H1 (cell line): Measurements from ENCODE around the gene CACNB4. TPM values are rescaled to one million over a fixed set of nuclear protein-coding genes. Genes with fewer than 3 reads are reported as not detected.

Experiments
- CTCF ChIA-PET: fragments of 300-600 bp; sonication (Branson Sonifier 250); formaldehyde crosslinking; loops from one replicate; lab custom pipeline; 2021; ENCODE audit not compliant: partially characterized antibody; lab: Charles Lee
- POLR2A ChIA-PET: fragments of 300-600 bp; sonication (Branson Sonifier 250); formaldehyde crosslinking; loops from one replicate; lab custom pipeline; 2021; ENCODE audit warnings: inconsistent platforms; ENCODE audit not compliant: partially characterized antibody; lab: Charles Lee
- DNase-seq, 2 experiments: peaks; one replicate each; pipeline versions ENCODE4 v3.0.0 to v3.0.0-alpha.2; 2010 to 2022; ENCODE audit warnings: low spot score in 2 of 2, low read depth in 1 of 2, mixed read lengths in 1 of 2
- FAIRE-seq: peaks from 2 replicates; lab custom pipeline; 2011; peaks lifted over from hg19 to GRCh38; lab: Jason Lieb, UNC
- H2AFZ ChIP-seq: 2 replicates; pipeline ENCODE4 v1.8.1; 2012; ENCODE audit warnings: low read length, inconsistent platforms
- H2AK5ac ChIP-seq: 2 replicates; pipeline ENCODE4 v1.6.1; 2013; ENCODE audit warnings: low read depth, low read length
- H2BK120ac ChIP-seq: replicated peaks from 2 replicates; pipeline ENCODE3; 2013; ENCODE audit warnings: low read depth, low read length, inconsistent platforms
- H2BK12ac ChIP-seq: 2 replicates; pipeline ENCODE4 v1.6.1; 2013; ENCODE audit warnings: low read depth, low read length
- H2BK15ac ChIP-seq: 2 replicates; pipeline ENCODE4 v1.6.1; 2013; ENCODE audit warnings: low read length
- H2BK20ac ChIP-seq: 2 replicates; pipeline ENCODE4 v1.6.1; 2013; ENCODE audit warnings: low read length
- H2BK5ac ChIP-seq: 2 replicates; pipeline ENCODE4 v1.6.1; 2013; ENCODE audit warnings: low read depth, low read length
- H3K14ac ChIP-seq: 2 replicates; pipeline ENCODE4 v1.6.1; 2013; ENCODE audit warnings: inconsistent platforms; ENCODE audit not compliant: insufficient read length
- H3K18ac ChIP-seq: 2 replicates; pipeline ENCODE4 v1.6.1; 2013; ENCODE audit warnings: low read length; ENCODE audit errors: extremely low read depth
- H3K23ac ChIP-seq: 2 replicates; pipeline ENCODE4 v1.6.1; 2013; ENCODE audit warnings: inconsistent platforms; ENCODE audit not compliant: insufficient read length
- H3K23me2 ChIP-seq: 2 replicates; pipeline ENCODE4 v1.6.1; 2013; ENCODE audit warnings: low read depth, low read length
- H3K27ac ChIP-seq: 2 replicates; pipeline ENCODE4 v1.6.1; 2011; ENCODE audit warnings: low read depth, low read length, inconsistent platforms
- H3K27me3 ChIP-seq, 4 experiments: replicated peaks in 1 of 4; 1 replicate in 1 of 4; 2 replicates in 3 of 4; pipeline versions ENCODE4 v1.6.1 to v1.8.1; 2011 to 2013; ENCODE audit warnings: low read length in 3 of 4, mild to moderate bottlenecking in 3 of 4, inconsistent platforms in 2 of 4, mixed read lengths in 2 of 4, moderate library complexity in 1 of 4; ENCODE audit not compliant: control insufficient read depth in 3 of 4, insufficient read depth in 3 of 4; ENCODE audit errors: extremely low read depth in 1 of 4
- H3K36me3 ChIP-seq, 4 experiments: 2 replicates each; pipeline versions ENCODE4 v1.6.1 to v1.8.1; 2011 to 2013; ENCODE audit warnings: mild to moderate bottlenecking in 4 of 4, low read length in 3 of 4, moderate library complexity in 2 of 4, control low read depth in 1 of 4, inconsistent platforms in 1 of 4; ENCODE audit not compliant: insufficient read depth in 4 of 4, control insufficient read depth in 2 of 4
- H3K4ac ChIP-seq: replicated peaks from 2 replicates; pipeline ENCODE3; 2013; ENCODE audit warnings: low read length, low read depth, mixed read lengths, inconsistent platforms; ENCODE audit not compliant: insufficient read length
- H3K4me1 ChIP-seq, 4 experiments: replicated peaks in 1 of 4; 1 replicate in 1 of 4; 2 replicates in 3 of 4; pipeline versions ENCODE4 v1.6.1 to v1.8.1; 2011 to 2013; ENCODE audit warnings: low read length in 3 of 4, inconsistent platforms in 2 of 4, mixed read lengths in 1 of 4; ENCODE audit not compliant: insufficient read depth in 4 of 4, control insufficient read depth in 3 of 4
- H3K4me2 ChIP-seq, 2 experiments: 2 replicates each; pipeline versions ENCODE4 v1.6.1 to v1.8.1; 2011 to 2013; ENCODE audit warnings: low read depth in 2 of 2, low read length in 2 of 2, control low read depth in 1 of 2, inconsistent platforms in 1 of 2, mild to moderate bottlenecking in 1 of 2; ENCODE audit not compliant: insufficient read depth in 1 of 2
- H3K4me3 ChIP-seq, 4 experiments: fragments of 200-600, 300-600 bp in 1 of 4; sonication (generic), shearing (Covaris generic), sonication (Bioruptor Twin) in 1 of 4; 2 replicates each; pipeline versions ENCODE4 v1.5.1 to v1.8.1; 2011 to 2016; ENCODE audit warnings: low read length in 4 of 4, low read depth in 3 of 4, control low read depth in 2 of 4, inconsistent platforms in 2 of 4, mild to moderate bottlenecking in 2 of 4, mixed read lengths in 1 of 4, moderate library complexity in 1 of 4; ENCODE audit not compliant: insufficient read depth in 2 of 4; ENCODE audit errors: extremely low read depth in 1 of 4
- H3K56ac ChIP-seq: replicated peaks from 2 replicates; pipeline ENCODE3; 2013; ENCODE audit warnings: low read depth, mild to moderate bottlenecking, mixed read lengths, low read length, inconsistent platforms; ENCODE audit not compliant: insufficient read length
- H3K79me1 ChIP-seq: 2 replicates; pipeline ENCODE4 v1.6.1; 2013; ENCODE audit warnings: low read depth, low read length, control low read depth
- H3K79me2 ChIP-seq, 2 experiments: 2 replicates each; pipeline versions ENCODE4 v1.6.1 to v1.8.1; 2012 to 2013; ENCODE audit warnings: low read length in 2 of 2, mild to moderate bottlenecking in 2 of 2, inconsistent platforms in 1 of 2; ENCODE audit not compliant: insufficient read depth in 2 of 2, control insufficient read depth in 1 of 2
- H3K9ac ChIP-seq, 4 experiments: replicated peaks in 1 of 4; 1 replicate in 1 of 4; 2 replicates in 3 of 4; pipeline versions ENCODE4 v1.6.1 to v1.8.1; 2011 to 2013; ENCODE audit warnings: low read depth in 3 of 4, low read length in 3 of 4, control low read depth in 2 of 4, mild to moderate bottlenecking in 2 of 4, moderate library complexity in 2 of 4, inconsistent platforms in 1 of 4; ENCODE audit errors: extremely low read depth in 1 of 4
- H3K9me3 ChIP-seq, 2 experiments: 2 replicates each; pipeline versions ENCODE4 v1.6.1 to v1.8.1; 2012 to 2013; ENCODE audit warnings: mild to moderate bottlenecking in 2 of 2, moderate library complexity in 2 of 2, control low read depth in 1 of 2, inconsistent platforms in 1 of 2, low read depth in 1 of 2, low read length in 1 of 2, mixed read lengths in 1 of 2; ENCODE audit not compliant: insufficient read depth in 2 of 2
- H4K20me1 ChIP-seq, 2 experiments: replicated peaks in 1 of 2; 2 replicates each; pipeline versions ENCODE3 to v1.8.1; 2011 to 2013; ENCODE audit warnings: inconsistent platforms in 2 of 2, low read length in 2 of 2, mild to moderate bottlenecking in 1 of 2; ENCODE audit not compliant: insufficient read depth in 2 of 2, control insufficient read depth in 1 of 2
- H4K5ac ChIP-seq: 2 replicates; pipeline ENCODE4 v1.6.1; 2013; ENCODE audit warnings: low read length, low read depth, mixed read lengths, inconsistent platforms; ENCODE audit not compliant: insufficient read length
- H4K8ac ChIP-seq: 2 replicates; pipeline ENCODE4 v1.8.0; 2013; ENCODE audit warnings: mild to moderate bottlenecking, moderate library complexity, low read length, inconsistent platforms; ENCODE audit not compliant: insufficient read depth; ENCODE audit errors: extremely low read depth
- H4K91ac ChIP-seq: replicated peaks from 2 replicates; pipeline ENCODE3; 2013; ENCODE audit warnings: low read length, mixed read lengths, inconsistent platforms; ENCODE audit not compliant: insufficient read length
- ASH2L ChIP-seq: fragments of 200-600, 300-600 bp; sonication (generic); IDR thresholded peaks from one replicate; pipeline ENCODE4 v1.7.1; 2017; ENCODE audit warnings: low read length
- CTCF ChIP-seq, 3 experiments: IDR thresholded peaks; 1 replicate in 2 of 3; 2 replicates in 1 of 3; pipeline versions ENCODE4 v1.5.1 to v1.6.1; 2011; ENCODE audit warnings: low read length in 3 of 3, mild to moderate bottlenecking in 3 of 3, inconsistent platforms in 2 of 3, low read depth in 1 of 3, moderate library complexity in 1 of 3; ENCODE audit not compliant: insufficient read depth in 1 of 3; ENCODE audit errors: control extremely low read depth in 1 of 3
- JUN ChIP-seq: IDR thresholded peaks from 2 replicates; pipeline ENCODE4 v1.6.1; 2011; ENCODE audit warnings: low read depth, mild to moderate bottlenecking, improper control_type of control experiment, low read length
- JUND ChIP-seq: IDR thresholded peaks from 2 replicates; pipeline ENCODE4 v1.6.1; 2011; ENCODE audit warnings: mild to moderate bottlenecking, improper control_type of control experiment, low read length
- POLR2AphosphoS5 ChIP-seq: IDR thresholded peaks from 2 replicates; pipeline ENCODE4 v1.6.1; 2011; ENCODE audit warnings: low read depth, low read length
- RAD21 ChIP-seq, 2 experiments: IDR thresholded peaks in 1 of 2; conservative IDR thresholded peaks in 1 of 2; 2 replicates each; pipeline ENCODE4 v1.6.1; 2011; ENCODE audit warnings: low read depth in 2 of 2, low read length in 2 of 2, improper control_type of control experiment in 1 of 2, inconsistent platforms in 1 of 2, mild to moderate bottlenecking in 1 of 2, moderate library complexity in 1 of 2
- TCF12 ChIP-seq: IDR thresholded peaks from 2 replicates; pipeline ENCODE4 v1.6.1; 2011; ENCODE audit warnings: low read depth, mild to moderate bottlenecking, low read length
- WGBS, 2 experiments: shearing (Covaris generic) in 1 of 2; methylation state at CpG; one replicate each; pipeline versions ENCODE4 v1.1.6 to v1.1.7; 2013 to 2015; ENCODE audit warnings: low lambda C conversion rate in 2 of 2, mixed read lengths in 2 of 2, inconsistent platforms in 1 of 2, low coverage in 1 of 2, missing lambda C conversion rate in 1 of 2; ENCODE audit not compliant: insufficient replicate concordance in 2 of 2, insufficient coverage in 1 of 2, insufficient read length in 1 of 2; ENCODE audit errors: extremely low coverage in 1 of 2, missing lambda C conversion rate in 1 of 2; 5-methylcytosine and 5-hydroxymethylcytosine counted together
- polyA plus RNA-seq, 7 experiments: library from polyadenylated mRNA; depleted of rRNA in 3 of 7; stranded (reverse) in 5 of 7; unstranded in 2 of 7; fragments of >200 nt in 5 of 7; fragments of 200-250 nt in 2 of 7; gene quantifications; 1 replicate in 5 of 7; 2 replicates in 1 of 7; 4 replicates in 1 of 7; pipeline versions ENCODE4 v1.2.1 to v1.2.3, GENCODE V29; 2011 to 2013; ENCODE audit warnings: missing spikeins in 2 of 7, mixed read lengths in 2 of 7
- total RNA-seq: library from RNA; stranded (reverse); fragmentation: NEBNext Ultra II Directional; extraction: Animal tissue kit (Norgen Biotek cat#: 25700); gene quantifications from 2 replicates; pipeline ENCODE4 v1.2.1, GENCODE V29; 2021

CACNB4 gene
- total and polyA plus RNA-seq, 2 of the 8 experiments (the other 6 are each of a cell fraction or from before 2014, with no cell fraction given) = 2.0 to 4.0 TPM

- no peak overlapping the region for H2AFZ ChIP-seq
- H2BK120ac ChIP-seq = no peak overlapping the region
- H4K5ac ChIP-seq = no peak overlapping the region
- no peak overlapping the region for H4K8ac ChIP-seq
- peaks cover 0 to 3% of the 10 kb centered on the region in 2 experiments; a peak in 3 of 4 replicates for H3K9me3 ChIP-seq
- no peak overlapping the region for H3K4me3 ChIP-seq
- ChIA-PET POLR2A (interaction anchor here (1.0 to 1.1 kb wide), 2 partner anchors 16 to 64 kb away, joined by 3 to 4 read pairs; partner anchors contain the start of gene ARL5A), CTCF (interaction anchor here (0.7 to 2.9 kb wide), 9 partner anchors 10 to 252 kb away, joined by 3 to 10 read pairs (median 4); no protein-coding TSS in a partner anchor)
- FAIRE-seq (no peak), DNase-seq (no peak)
- H2BK20ac ChIP-seq = no peak overlapping the region
- no peaks in the 10 kb centered on the region for H3K36me3 ChIP-seq
- no peak overlapping the region for H2AK5ac ChIP-seq
- no peak overlapping the region for H2BK15ac ChIP-seq
- H2BK5ac ChIP-seq = no peak overlapping the region
- no peak overlapping the region for H3K56ac ChIP-seq
- no peak overlapping the region for H3K27ac ChIP-seq
- H3K23ac ChIP-seq = no peak overlapping the region
- no peak overlapping the region for H2BK12ac ChIP-seq
- H3K14ac ChIP-seq = no peak overlapping the region
- no peak overlapping the region for H3K9ac ChIP-seq
- no peak overlapping the region for H4K91ac ChIP-seq
- H3K79me1 ChIP-seq = no peaks in the 10 kb centered on the region
- no peaks in the 10 kb centered on the region for H3K79me2 ChIP-seq
- no peak overlapping the region for H3K4me2 ChIP-seq
- 89% methylated on average over 7 of the region's 7 CpGs; no CpG with 5 or more reads in 1 of the 2 experiments for WGBS, 2 experiments
- H3K27me3 ChIP-seq = no peaks in the 10 kb centered on the region
- H4K20me1 ChIP-seq = no peaks in the 10 kb centered on the region
- no peak overlapping the region for H3K4ac ChIP-seq
- H3K23me2 ChIP-seq = no peaks in the 10 kb centered on the region; the same call in 1 of the 2 replicates
- no peaks in the 10 kb centered on the region for H3K4me1 ChIP-seq
- H3K18ac ChIP-seq = no peak overlapping the region
- TF ChIP-seq JUND (no peak), RAD21 (IDR thresholded peaks at IDR 0.05 in 1 of 2, conservative IDR thresholded peaks at IDR 0.05 in 1 of 2; ENCODE audit: low read depth in 2 of 2, low read length in 2 of 2) (peak; percentile 38 to 50), TCF12 (no peak), JUN (no peak), POLR2AphosphoS5 (no peak), CTCF (IDR thresholded peaks at IDR 0.05; ENCODE audit: control extremely low read depth in 1 of 3, insufficient read depth in 1 of 3, low read depth in 1 of 3, low read length in 3 of 3) (peak in 1 of 3 experiments; percentile 25; a peak in 1 of 4 replicates), ASH2L (no peak)
Observed at GRCh38 chr2:151891566-151892194, 207.2 kb downstream of the CACNB4 start.
